Natural killer cell treated with Interleukin-12 subunit alpha and Interleukin-12 subunit beta and Interleukin-15 and Interleukin-18, amount 100 ng/mL, for 72 hours (primary cell): ENCODE data around the gene MEGF6. TPM values are rescaled to one million over a fixed set of nuclear protein-coding genes. Genes with fewer than 3 reads are reported as not detected.

Experiments
- ATAC-seq, 2 donors: fragments of 150-1000 bp; cut with Tn5 transposase in 1 of 2; sonication (Bioruptor Pico), chemical (Tn5 transposase) in 1 of 2; 2 replicates each; pipeline ENCODE4 v1.10.0; 2021
- DNase-seq: peaks from one replicate; pipeline ENCODE4 v3.0.0; 2022; ENCODE audit warnings: low spot score
- H3K27ac Mint-ChIP-seq, 2 donors: 1 replicate in 1 of 2; 2 replicates in 1 of 2; pipeline ENCODE4 v1.8.0; 2022; ENCODE audit warnings: mixed read lengths in 2 of 2, mild to moderate bottlenecking in 1 of 2, moderate library complexity in 1 of 2
- H3K27me3 Mint-ChIP-seq, 2 donors: 1 replicate in 1 of 2; 2 replicates in 1 of 2; pipeline ENCODE4 v1.8.0; 2022; ENCODE audit warnings: mixed read lengths in 2 of 2
- H3K36me3 Mint-ChIP-seq: one replicate; pipeline ENCODE4 v1.8.0; 2022; ENCODE audit warnings: mixed read lengths
- H3K4me1 Mint-ChIP-seq, 2 donors: 1 replicate in 1 of 2; 2 replicates in 1 of 2; pipeline ENCODE4 v1.8.0; 2022; ENCODE audit warnings: low read depth in 2 of 2, mixed read lengths in 2 of 2, mild to moderate bottlenecking in 1 of 2
- H3K4me3 Mint-ChIP-seq: one replicate; pipeline ENCODE4 v1.8.0; 2022; ENCODE audit warnings: mixed read lengths
- H3K9me3 Mint-ChIP-seq: 2 replicates; pipeline ENCODE4 v1.8.0; 2022; ENCODE audit warnings: mixed read lengths
- total RNA-seq, 2 donors: library from RNA; stranded (reverse); gene quantifications; one replicate each; pipeline ENCODE4 v1.2.3, GENCODE V29; 2022

Gene MEGF6
- total RNA-seq, 2 donors from 2014 or later, result 0.36 to 1.6 TPM

- Mint-ChIP-seq H3K36me3 (no peaks in the 10 kb centered on the region), H3K4me3 (no peak overlapping the region), H3K27ac (no peak overlapping the region), H3K4me1 (no peaks in the 10 kb centered on the region), H3K9me3 (no peaks in the 10 kb centered on the region), H3K27me3 (no peaks in the 10 kb centered on the region)
- ATAC-seq (no peak), DNase-seq (no peak)
Observed at GRCh38 chr1:3566003-3566885, 45.1 kb downstream of the MEGF6 start.

- no peak overlapping the region for H3K4me3 Mint-ChIP-seq
- H3K27me3 Mint-ChIP-seq, result no peaks in the 10 kb centered on the region
- DNase-seq, result no peak
- no peaks in the 10 kb centered on the region for H3K9me3 Mint-ChIP-seq
- no peak for ATAC-seq
- H3K36me3 Mint-ChIP-seq, result no peaks in the 10 kb centered on the region
- no peak overlapping the region for H3K27ac Mint-ChIP-seq
- no peaks in the 10 kb centered on the region for H3K4me1 Mint-ChIP-seq
Observed at GRCh38 chr1:3564921-3565831, 46.1 kb downstream of the MEGF6 start.

DNA sequence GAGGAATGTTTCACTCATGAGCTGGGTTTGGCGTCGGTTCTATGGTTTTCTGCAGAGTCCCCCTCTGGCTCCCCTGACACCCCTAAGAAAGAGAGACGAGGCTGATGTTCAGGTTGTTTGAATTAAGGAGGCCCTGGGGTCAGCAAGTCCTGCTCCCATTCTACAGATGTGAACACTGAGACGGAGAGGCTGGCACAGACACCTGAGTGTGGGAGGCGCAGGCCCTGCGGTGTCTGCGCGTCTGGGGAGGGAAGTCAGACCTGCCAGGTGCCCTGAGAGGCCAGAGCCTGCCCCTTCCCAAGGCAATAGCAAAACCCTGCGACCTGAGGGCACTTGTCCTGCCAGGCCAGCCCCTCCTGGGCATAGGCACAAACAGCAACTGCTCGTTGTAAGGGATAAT is 47.7 kb downstream of the MEGF6 start:
- H3K4me3 Mint-ChIP-seq, result no peak overlapping the region
- H3K9me3 Mint-ChIP-seq, result no peaks in the 10 kb centered on the region
- no peaks in the 10 kb centered on the region for H3K36me3 Mint-ChIP-seq
- H3K4me1 Mint-ChIP-seq, result no peaks in the 10 kb centered on the region
- no peak overlapping the region for H3K27ac Mint-ChIP-seq
- no peak for DNase-seq
- H3K27me3 Mint-ChIP-seq, result no peaks in the 10 kb centered on the region
- no peak for ATAC-seq

DNA sequence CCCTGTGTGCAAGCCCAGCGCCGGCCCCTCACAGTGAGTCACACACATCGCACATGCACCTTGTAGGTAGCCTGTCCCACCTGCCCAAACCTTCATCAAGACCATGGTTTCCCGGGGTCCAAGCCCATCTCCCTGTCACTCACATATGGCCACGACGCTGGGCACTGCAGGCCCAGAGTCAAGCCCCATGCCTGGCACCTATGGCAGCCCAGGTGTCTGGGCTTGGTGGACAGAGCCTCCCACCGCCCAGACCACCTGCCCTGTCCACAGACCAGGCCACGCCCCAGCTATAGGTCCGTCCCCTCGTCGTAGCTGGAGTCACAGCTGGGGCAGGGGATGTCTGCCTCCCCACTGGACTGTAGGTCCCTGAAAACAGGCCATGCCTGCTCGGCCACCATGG is 48.2 kb downstream of the MEGF6 start:
- Mint-ChIP-seq H3K4me3 (no peak overlapping the region), H3K27ac (no peak overlapping the region), H3K4me1 (no peaks in the 10 kb centered on the region), H3K27me3 (no peaks in the 10 kb centered on the region), H3K9me3 (no peaks in the 10 kb centered on the region), H3K36me3 (no peaks in the 10 kb centered on the region)
- ATAC-seq, result no peak
- no peak for DNase-seq

GRCh38 chr1:3562712-3563111 is 48.6 kb downstream of the MEGF6 start:
- Mint-ChIP-seq H3K27me3 (no peaks in the 10 kb centered on the region), H3K4me1 (no peaks in the 10 kb centered on the region), H3K36me3 (no peaks in the 10 kb centered on the region), H3K4me3 (no peak overlapping the region), H3K27ac (no peak overlapping the region), H3K9me3 (no peaks in the 10 kb centered on the region)
- ATAC-seq (no peak), DNase-seq (no peak)

DNA sequence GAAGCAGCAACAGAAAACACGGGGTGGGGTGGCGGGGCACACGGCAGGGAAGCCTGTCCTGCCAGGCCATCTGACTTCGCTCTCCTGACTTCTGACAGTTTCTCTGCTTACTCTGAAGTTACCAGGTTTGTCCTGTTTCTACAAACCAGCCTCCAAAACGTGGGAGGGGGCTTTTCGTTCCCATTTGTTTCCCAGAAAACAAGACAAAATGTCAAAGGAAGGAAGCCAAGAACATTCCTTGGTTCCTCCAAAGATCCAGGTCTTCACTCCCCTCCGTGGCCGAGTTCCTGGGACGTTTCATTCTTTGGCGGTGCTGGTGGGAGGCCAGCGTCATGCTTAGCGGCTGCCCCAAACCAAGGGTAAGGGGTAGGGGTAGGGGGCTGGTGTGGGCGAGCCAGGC is 49.6 kb downstream of the MEGF6 start:
- DNase-seq, result no peak
- Mint-ChIP-seq H3K27me3 (no peaks in the 10 kb centered on the region), H3K36me3 (no peaks in the 10 kb centered on the region), H3K9me3 (no peaks in the 10 kb centered on the region), H3K4me1 (no peaks in the 10 kb centered on the region), H3K4me3 (no peak overlapping the region), H3K27ac (no peak overlapping the region)
- ATAC-seq, result no peak

DNA sequence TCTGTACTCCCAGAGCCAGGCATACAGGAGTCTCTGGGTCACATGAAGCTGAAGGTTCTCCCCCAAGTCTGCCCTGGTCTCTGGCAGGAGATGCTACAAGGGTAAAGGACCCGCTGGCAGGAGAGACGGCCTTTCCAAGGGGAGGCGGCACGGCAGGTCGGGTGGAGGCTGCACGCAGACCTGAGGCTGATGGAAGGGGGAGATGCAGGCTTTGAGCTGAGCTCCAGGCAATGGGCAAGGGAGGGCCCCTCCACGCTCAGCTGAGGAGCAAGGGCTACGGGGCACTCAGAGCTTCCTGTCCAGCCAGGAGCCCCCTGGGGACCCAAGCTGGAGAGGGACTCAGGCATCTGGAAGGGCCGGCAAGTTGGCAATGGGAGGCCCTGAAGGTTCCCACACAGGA is 50.3 kb downstream of the MEGF6 start:
- H3K4me1 Mint-ChIP-seq, result no peaks in the 10 kb centered on the region
- H3K27ac Mint-ChIP-seq, result no peak overlapping the region

GRCh38 chr1:3560251-3560871 is 50.9 kb downstream of the MEGF6 start:
- Mint-ChIP-seq H3K4me3 (no peak overlapping the region), H3K27ac (no peak overlapping the region), H3K36me3 (no peaks in the 10 kb centered on the region), H3K4me1 (no peaks in the 10 kb centered on the region), H3K9me3 (no peaks in the 10 kb centered on the region), H3K27me3 (no peaks in the 10 kb centered on the region)
- DNase-seq, result no peak
- ATAC-seq, result no peak

More for the DNA sequence above, 50.3 kb downstream of the MEGF6 start:
- H3K4me3 Mint-ChIP-seq, result no peak overlapping the region
- H3K9me3 Mint-ChIP-seq, result no peaks in the 10 kb centered on the region
- ATAC-seq (no peak), DNase-seq (no peak)
- no peaks in the 10 kb centered on the region for H3K36me3 Mint-ChIP-seq
- H3K27me3 Mint-ChIP-seq, result no peaks in the 10 kb centered on the region

DNA sequence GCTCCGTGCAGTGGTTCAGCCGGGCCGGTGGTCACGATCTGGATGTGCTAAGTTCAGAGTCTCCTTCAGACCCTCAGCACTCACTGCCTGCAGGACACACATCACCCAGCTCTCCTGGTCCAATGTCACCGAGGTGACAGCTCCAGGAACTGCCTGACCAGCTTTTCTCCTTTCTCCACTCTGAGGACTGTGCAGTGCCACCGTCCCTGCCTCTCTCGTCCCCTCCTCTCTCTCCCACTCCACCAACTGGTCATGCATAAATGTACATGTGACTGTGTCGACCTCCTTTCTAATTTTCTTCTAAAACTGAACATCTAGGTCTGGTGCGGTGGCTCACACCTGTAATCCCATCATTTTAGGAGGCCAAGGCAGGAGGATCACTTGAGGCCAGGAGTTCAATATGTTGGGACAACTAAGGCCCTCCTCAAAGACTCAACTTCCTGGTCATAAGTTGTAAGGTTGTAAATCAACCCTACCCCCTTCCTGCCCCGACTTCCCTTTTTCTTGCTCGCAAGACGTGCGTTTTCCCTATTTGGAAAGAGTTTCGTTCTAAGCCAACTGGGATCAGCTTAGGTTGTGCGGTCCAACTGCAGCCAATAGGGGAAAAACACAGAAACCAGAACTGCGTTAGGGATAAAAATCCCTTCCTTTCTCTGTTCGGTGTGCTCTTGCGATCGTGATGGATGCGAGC is 53.1 kb downstream of the MEGF6 start:
- Mint-ChIP-seq H3K4me1 (no peaks in the 10 kb centered on the region), H3K36me3 (no peaks in the 10 kb centered on the region), H3K27ac (no peak overlapping the region), H3K9me3 (no peaks in the 10 kb centered on the region), H3K4me3 (no peak overlapping the region), H3K27me3 (no peaks in the 10 kb centered on the region)
- DNase-seq, result no peak
- ATAC-seq, result no peak

DNA sequence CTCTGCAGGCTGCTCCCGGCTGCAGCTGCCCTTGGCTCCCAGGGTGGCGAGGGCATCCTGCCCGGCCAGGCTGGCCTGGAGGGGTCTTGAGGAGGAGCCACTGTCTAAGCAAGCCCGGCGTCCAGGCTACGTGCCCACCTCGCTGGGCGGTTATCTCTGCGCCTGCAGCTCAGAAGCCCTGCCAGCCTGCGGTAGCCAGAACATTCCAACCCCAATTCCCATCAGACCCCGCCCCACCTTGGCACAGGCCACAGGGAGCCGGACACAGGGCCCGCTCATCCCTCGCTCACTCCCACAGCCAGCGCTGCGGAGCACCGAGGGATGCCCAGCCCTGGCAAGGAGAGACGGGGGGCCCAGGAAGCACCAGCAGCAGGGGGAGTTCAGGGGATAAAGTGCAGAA is 53.9 kb downstream of the MEGF6 start:
- no peaks in the 10 kb centered on the region for H3K27me3 Mint-ChIP-seq
- H3K9me3 Mint-ChIP-seq, result no peaks in the 10 kb centered on the region
- no peak overlapping the region for H3K27ac Mint-ChIP-seq
- ATAC-seq, result no peak
- H3K4me3 Mint-ChIP-seq, result no peak overlapping the region
- H3K36me3 Mint-ChIP-seq, result no peaks in the 10 kb centered on the region
- no peak for DNase-seq
- H3K4me1 Mint-ChIP-seq, result no peaks in the 10 kb centered on the region

GRCh38 chr1:3556336-3556735 is 55.0 kb downstream of the MEGF6 start:
- Mint-ChIP-seq H3K4me1 (no peaks in the 10 kb centered on the region), H3K27ac (no peak overlapping the region), H3K36me3 (no peaks in the 10 kb centered on the region), H3K4me3 (no peak overlapping the region), H3K27me3 (no peaks in the 10 kb centered on the region), H3K9me3 (no peaks in the 10 kb centered on the region)
- ATAC-seq (no peak), DNase-seq (no peak)

GRCh38 chr1:3555131-3555920 is 56.0 kb downstream of the MEGF6 start:
- no peak overlapping the region for H3K27ac Mint-ChIP-seq
- H3K9me3 Mint-ChIP-seq, result no peaks in the 10 kb centered on the region
- ATAC-seq (no peak), DNase-seq (no peak)
- H3K4me3 Mint-ChIP-seq, result no peak overlapping the region
- no peaks in the 10 kb centered on the region for H3K27me3 Mint-ChIP-seq
- no peaks in the 10 kb centered on the region for H3K4me1 Mint-ChIP-seq
- H3K36me3 Mint-ChIP-seq, result no peaks in the 10 kb centered on the region

- ATAC-seq (no peak), DNase-seq (no peak)
- no peaks in the 10 kb centered on the region for H3K9me3 Mint-ChIP-seq
- H3K4me3 Mint-ChIP-seq, result no peak overlapping the region
- no peaks in the 10 kb centered on the region for H3K36me3 Mint-ChIP-seq
- H3K27ac Mint-ChIP-seq, result no peak overlapping the region
- no peaks in the 10 kb centered on the region for H3K27me3 Mint-ChIP-seq
- no peaks in the 10 kb centered on the region for H3K4me1 Mint-ChIP-seq
Observed at GRCh38 chr1:3553940-3554223, 57.4 kb downstream of the MEGF6 start.
